ENCODE measurements around the gene SMNDC1.

GRCh38 chr10:110258542-110258941 lies 46.2 kb downstream of the SMNDC1 start:
- TF ChIP-seq POLR2AphosphoS5 (IDR thresholded peaks at IDR 0.05) (no peak), POLR2A (IDR thresholded peaks at IDR 0.05) (no peak)
- TF ChIP-seq, protein P1, sequence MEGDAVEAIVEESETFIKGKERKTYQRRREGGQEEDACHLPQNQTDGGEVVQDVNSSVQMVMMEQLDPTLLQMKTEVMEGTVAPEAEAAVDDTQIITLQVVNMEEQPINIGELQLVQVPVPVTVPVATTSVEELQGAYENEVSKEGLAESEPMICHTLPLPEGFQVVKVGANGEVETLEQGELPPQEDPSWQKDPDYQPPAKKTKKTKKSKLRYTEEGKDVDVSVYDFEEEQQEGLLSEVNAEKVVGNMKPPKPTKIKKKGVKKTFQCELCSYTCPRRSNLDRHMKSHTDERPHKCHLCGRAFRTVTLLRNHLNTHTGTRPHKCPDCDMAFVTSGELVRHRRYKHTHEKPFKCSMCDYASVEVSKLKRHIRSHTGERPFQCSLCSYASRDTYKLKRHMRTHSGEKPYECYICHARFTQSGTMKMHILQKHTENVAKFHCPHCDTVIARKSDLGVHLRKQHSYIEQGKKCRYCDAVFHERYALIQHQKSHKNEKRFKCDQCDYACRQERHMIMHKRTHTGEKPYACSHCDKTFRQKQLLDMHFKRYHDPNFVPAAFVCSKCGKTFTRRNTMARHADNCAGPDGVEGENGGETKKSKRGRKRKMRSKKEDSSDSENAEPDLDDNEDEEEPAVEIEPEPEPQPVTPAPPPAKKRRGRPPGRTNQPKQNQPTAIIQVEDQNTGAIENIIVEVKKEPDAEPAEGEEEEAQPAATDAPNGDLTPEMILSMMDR (IDR thresholded peaks at IDR 0.05): no peak
